Mucosa of rectum (tissue), 2 donors: ENCODE measurements around the gene EXD2.

Experiments
- H3K27ac ChIP-seq, 2 donors: one replicate each; pipeline ENCODE4 v1.7.0; 2013; ENCODE audit warnings: inconsistent platforms in 2 of 2, low read depth in 2 of 2, low read length in 2 of 2
- H3K27me3 ChIP-seq, 2 donors: one replicate each; pipeline ENCODE4 v1.7.0; 2013; ENCODE audit warnings: low read length in 2 of 2; ENCODE audit not compliant: control insufficient read depth in 2 of 2, insufficient read depth in 2 of 2
- H3K36me3 ChIP-seq, 2 donors: one replicate each; pipeline ENCODE4 v1.7.0; 2013; ENCODE audit warnings: low read length in 2 of 2; ENCODE audit not compliant: control insufficient read depth in 2 of 2, insufficient read depth in 2 of 2
- H3K4me1 ChIP-seq, 2 donors: one replicate each; pipeline ENCODE4 v1.7.0; 2013; ENCODE audit warnings: low read length in 2 of 2, mild to moderate bottlenecking in 1 of 2; ENCODE audit not compliant: control insufficient read depth in 2 of 2, insufficient read depth in 2 of 2
- H3K4me3 ChIP-seq, 2 donors: one replicate each; pipeline ENCODE4 v1.7.0; 2013; ENCODE audit warnings: low read length in 2 of 2
- H3K9ac ChIP-seq, 2 donors: one replicate each; pipeline ENCODE4 v1.7.0; 2013; ENCODE audit warnings: low read length in 2 of 2, low read depth in 1 of 2, mild to moderate bottlenecking in 1 of 2
- H3K9me3 ChIP-seq, 2 donors: one replicate each; pipeline ENCODE4 v1.7.0; 2013; ENCODE audit warnings: low read length in 2 of 2; ENCODE audit not compliant: control insufficient read depth in 2 of 2
- donor health status: healthy.
- donor health status: Normal muscosa, but diverticular disease.

Gene EXD2

GRCh38 chr14:69262516-69262915 lies 71.2 kb downstream of the EXD2 start:
- peaks cover 24 to 28% of the 10 kb centered on the region in 2 donors for H3K27me3 ChIP-seq
- no peaks in the 10 kb centered on the region for H3K9me3 ChIP-seq
- peaks cover 9 to 14% of the 10 kb centered on the region in 2 donors for H3K4me1 ChIP-seq
- no peak overlapping the region for H3K27ac ChIP-seq
- H3K36me3 ChIP-seq = no peaks in the 10 kb centered on the region
- H3K4me3 ChIP-seq = no peak overlapping the region
- H3K9ac ChIP-seq = no peak overlapping the region

DNA sequence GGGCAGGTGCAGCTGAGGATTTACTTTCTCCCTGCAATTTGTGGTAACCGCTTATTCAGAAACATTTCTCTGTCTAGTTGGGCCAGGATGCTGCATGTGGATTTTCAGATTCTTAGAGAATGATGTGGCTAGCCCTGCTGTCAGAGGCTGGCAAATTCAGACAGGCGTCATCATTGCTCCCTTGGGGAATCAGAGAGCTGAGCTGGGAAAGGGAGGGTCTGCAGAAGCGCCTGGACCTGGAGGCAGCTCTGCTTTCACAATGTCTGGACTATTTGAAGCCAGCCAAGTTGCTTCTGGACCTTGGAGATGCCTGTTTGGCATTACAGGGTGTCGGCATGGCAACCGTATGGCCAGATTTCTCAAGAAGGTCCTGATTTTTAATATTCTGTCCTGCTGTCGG lies 72.1 kb downstream of the EXD2 start:
- Histone ChIP-seq H3K9me3 (no peaks in the 10 kb centered on the region), H3K9ac (no peak overlapping the region), H3K4me3 (no peak overlapping the region), H3K4me1 (peaks cover 9 to 14% of the 10 kb centered on the region in 2 donors), H3K36me3 (no peaks in the 10 kb centered on the region), H3K27ac (no peak overlapping the region), H3K27me3 (peaks cover 20 to 22% of the 10 kb centered on the region in 2 donors)

GRCh38 chr14:69263771-69264170 lies 72.5 kb downstream of the EXD2 start:
- H3K27ac ChIP-seq = no peak overlapping the region
- no peaks in the 10 kb centered on the region for H3K36me3 ChIP-seq
- H3K4me1 ChIP-seq = peaks cover 9 to 14% of the 10 kb centered on the region in 2 donors
- no peaks in the 10 kb centered on the region for H3K9me3 ChIP-seq
- no peak overlapping the region for H3K4me3 ChIP-seq
- no peak overlapping the region for H3K9ac ChIP-seq
- peaks cover 16 to 18% of the 10 kb centered on the region in 2 donors for H3K27me3 ChIP-seq

DNA sequence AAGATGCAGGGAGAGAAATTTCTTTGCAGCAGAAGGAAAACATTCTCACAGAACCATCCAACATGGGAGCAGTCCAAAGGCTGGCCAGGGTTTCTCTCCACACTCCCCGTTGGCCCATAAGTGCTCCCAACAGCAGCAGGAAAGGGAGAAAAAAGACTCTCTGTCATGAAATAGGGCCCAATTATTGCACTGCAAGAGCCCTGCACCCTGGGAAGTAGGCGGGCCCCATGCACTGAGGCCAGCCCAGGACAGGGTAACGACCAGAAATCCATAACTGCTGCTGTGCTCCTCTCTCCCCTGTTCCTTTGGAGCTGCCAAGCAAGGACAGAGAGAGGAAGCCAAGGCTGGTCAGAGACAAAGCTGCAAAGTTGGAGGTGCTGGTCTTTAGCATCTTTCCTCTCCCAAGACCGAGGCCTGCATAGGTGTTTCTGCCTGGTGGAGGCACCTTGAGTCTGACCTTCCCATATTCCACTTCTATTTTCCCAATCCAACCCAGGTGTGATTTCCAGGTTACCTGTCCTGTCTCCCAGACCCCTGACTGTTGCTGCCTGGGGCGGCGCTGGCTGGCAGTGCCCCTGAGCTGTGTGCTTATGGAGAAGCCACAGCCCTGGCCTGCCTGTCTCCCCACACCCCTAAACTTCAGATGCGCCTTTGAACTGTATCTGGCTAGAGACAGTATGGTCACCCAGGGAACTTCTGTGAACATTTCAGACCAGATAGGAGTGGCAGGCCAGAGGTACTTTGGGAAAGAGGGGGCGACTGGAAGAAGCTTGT lies 75.5 kb downstream of the EXD2 start:
- Histone ChIP-seq H3K4me1 (peaks cover 4% of the 10 kb centered on the region in 2 donors), H3K4me3 (no peak overlapping the region), H3K9ac (no peak overlapping the region), H3K36me3 (no peaks in the 10 kb centered on the region), H3K27me3 (peaks cover 8 to 9% of the 10 kb centered on the region in 2 donors), H3K9me3 (no peaks in the 10 kb centered on the region), H3K27ac (no peak overlapping the region)

- H3K9ac ChIP-seq = no peak overlapping the region
- H3K36me3 ChIP-seq = no peaks in the 10 kb centered on the region
- no peak overlapping the region for H3K4me3 ChIP-seq
- H3K27me3 ChIP-seq = peaks cover 1 to 4% of the 10 kb centered on the region in 2 donors
- no peaks in the 10 kb centered on the region for H3K4me1 ChIP-seq
- no peaks in the 10 kb centered on the region for H3K9me3 ChIP-seq
- H3K27ac ChIP-seq = no peak overlapping the region
Measured at GRCh38 chr14:69267492-69267891, 76.2 kb downstream of the EXD2 start.

GRCh38 chr14:69268223-69268622 lies 76.9 kb downstream of the EXD2 start:
- H3K4me1 ChIP-seq = no peaks in the 10 kb centered on the region
- no peaks in the 10 kb centered on the region for H3K36me3 ChIP-seq
- H3K9ac ChIP-seq = no peak overlapping the region
- H3K9me3 ChIP-seq = no peaks in the 10 kb centered on the region
- no peak overlapping the region for H3K27ac ChIP-seq
- H3K27me3 ChIP-seq = peaks cover 0 to 3% of the 10 kb centered on the region in 2 donors
- H3K4me3 ChIP-seq = no peak overlapping the region

DNA sequence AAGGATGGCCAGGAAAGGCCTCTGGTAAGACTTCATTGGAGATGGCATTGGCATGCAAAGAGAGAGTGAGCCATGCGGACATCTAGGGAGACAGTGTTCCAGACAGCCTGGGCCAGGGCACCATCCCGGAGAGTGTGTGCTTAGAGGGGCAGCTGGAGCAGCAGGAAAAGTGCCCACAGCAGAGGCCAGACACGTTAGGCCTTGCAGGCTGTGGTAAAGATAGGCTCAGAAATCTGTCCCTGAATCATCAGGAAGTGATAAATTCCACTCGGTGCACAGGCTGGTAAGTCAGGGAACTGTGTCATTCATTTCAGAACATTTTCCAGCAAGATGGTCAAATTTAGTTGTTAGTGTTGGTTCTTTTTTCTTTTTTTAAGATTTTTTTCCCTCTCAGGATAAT lies 77.5 kb downstream of the EXD2 start:
- Histone ChIP-seq H3K4me1 (no peaks in the 10 kb centered on the region), H3K27me3 (no peaks in the 10 kb centered on the region), H3K27ac (no peak overlapping the region), H3K9ac (no peak overlapping the region), H3K36me3 (no peaks in the 10 kb centered on the region), H3K4me3 (no peak overlapping the region), H3K9me3 (no peaks in the 10 kb centered on the region)

GRCh38 chr14:69269381-69269780 lies 78.1 kb downstream of the EXD2 start:
- Histone ChIP-seq H3K27ac (no peak overlapping the region), H3K36me3 (no peaks in the 10 kb centered on the region), H3K9me3 (no peaks in the 10 kb centered on the region), H3K4me3 (no peak overlapping the region), H3K9ac (no peak overlapping the region), H3K4me1 (no peaks in the 10 kb centered on the region), H3K27me3 (no peaks in the 10 kb centered on the region)

DNA sequence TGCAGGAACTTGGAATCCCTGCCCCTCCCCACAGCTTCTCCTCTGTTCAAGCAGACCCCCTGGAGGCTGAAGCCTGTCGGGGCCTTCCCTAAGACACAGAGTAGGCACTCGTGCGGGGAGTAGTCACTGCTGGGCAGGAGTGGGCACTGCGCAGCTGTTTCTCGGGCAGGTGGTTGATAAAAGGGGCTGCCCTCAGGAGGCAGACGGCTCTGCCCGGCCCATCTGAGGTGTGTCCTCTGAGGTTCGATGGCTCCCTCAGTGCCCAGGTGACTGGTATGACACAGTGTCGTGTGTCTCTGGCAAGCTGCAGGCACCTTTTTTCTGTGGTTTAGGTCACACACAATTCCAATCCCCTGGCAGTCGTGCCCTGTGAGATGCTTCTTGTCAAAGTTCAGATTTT lies 78.8 kb downstream of the EXD2 start:
- Histone ChIP-seq H3K9me3 (no peaks in the 10 kb centered on the region), H3K27ac (no peak overlapping the region), H3K36me3 (no peaks in the 10 kb centered on the region), H3K4me1 (no peaks in the 10 kb centered on the region), H3K9ac (no peak overlapping the region), H3K27me3 (no peaks in the 10 kb centered on the region), H3K4me3 (no peak overlapping the region)

DNA sequence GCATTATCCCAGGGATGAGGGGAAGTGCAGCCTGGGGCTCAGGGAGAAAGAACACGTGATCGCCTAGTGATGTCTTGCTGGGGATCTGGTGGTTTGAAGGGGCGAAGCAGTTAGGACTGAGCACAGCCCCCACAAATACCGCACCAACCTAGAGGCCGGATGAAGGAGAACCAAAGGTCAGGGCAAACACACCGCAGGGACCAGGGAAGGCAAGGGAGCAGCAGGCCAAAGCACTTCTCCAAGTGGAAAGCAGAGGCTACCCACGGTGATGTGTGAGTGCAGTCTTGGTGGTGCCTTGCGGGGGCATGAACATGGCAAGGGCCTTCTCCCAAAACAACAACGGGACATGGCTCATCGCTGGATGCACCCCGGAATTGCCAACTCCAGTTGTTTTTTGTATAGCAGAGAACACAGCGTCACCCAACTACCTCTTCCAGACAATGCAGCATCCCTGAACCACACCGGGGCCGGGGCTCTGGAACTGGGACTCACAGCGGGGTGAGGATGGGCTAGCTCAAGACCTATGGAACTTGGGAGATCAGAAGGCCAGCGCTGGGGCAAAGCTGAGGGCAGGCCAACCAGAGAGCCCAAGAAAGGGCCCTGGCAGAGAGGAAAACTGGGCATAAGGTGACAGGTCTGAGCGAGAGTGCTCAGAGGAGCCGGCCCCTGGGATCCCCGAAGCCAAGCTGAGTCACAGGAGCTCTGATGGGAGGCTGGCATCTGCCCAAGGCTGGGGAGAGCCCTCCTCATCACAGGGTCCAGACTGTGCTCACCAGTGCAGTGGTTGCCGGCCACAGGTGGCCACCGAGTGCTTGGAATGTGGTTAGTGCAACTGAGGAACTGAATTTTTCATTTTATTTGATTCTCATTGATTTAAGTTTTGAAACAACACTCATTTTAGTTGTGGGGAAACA lies 79.8 kb downstream of the EXD2 start:
- Histone ChIP-seq H3K9ac (no peak overlapping the region), H3K36me3 (no peaks in the 10 kb centered on the region), H3K4me1 (no peaks in the 10 kb centered on the region), H3K4me3 (no peak overlapping the region), H3K27me3 (no peaks in the 10 kb centered on the region), H3K27ac (no peak overlapping the region), H3K9me3 (no peaks in the 10 kb centered on the region)
